ENCODE results near the gene SLC15A3. TPM values are rescaled to one million over a fixed set of nuclear protein-coding genes. Genes with fewer than 3 reads are reported as not detected.

Gene SLC15A3
- total and polyA plus RNA-seq, 7 donors = 7.2 to 14.6 (median 8.2) TPM

- WGBS, 3 donors = 50 to 58% (median 53%) methylated on average over 9 of the region's 9 CpGs
- ATAC-seq = no peak
- Histone ChIP-seq H3K4me1 (no peaks in the 10 kb centered on the region), H3K27me3 (ENCODE audit: insufficient read depth in 3 of 3, low read length in 2 of 3) (no peaks in the 10 kb centered on the region), H3K9me3 (no peaks in the 10 kb centered on the region), H3K4me3 (no peak overlapping the region), H3K36me3 (ENCODE audit: insufficient read depth in 1 of 2, low read depth in 1 of 2) (peaks cover 0 to 9% of the 10 kb centered on the region in 2 donors), H3K27ac (no peak overlapping the region)
- no peak for TF ChIP-seq CTCF (IDR thresholded peaks at IDR 0.05)
- no peak for DNase-seq
- intact Hi-C loops (cut with DNase I) = no loop called here
These were observed 8.9 kb downstream of the SLC15A3 start for GRCh38 chr11:60942970-60943565.

- H3K27ac ChIP-seq = no peak overlapping the region
- 74 to 90% (median 84%) methylated on average over 4 of the region's 4 CpGs for WGBS, 3 donors
- H3K9me3 ChIP-seq = no peaks in the 10 kb centered on the region
- no peaks in the 10 kb centered on the region for H3K4me1 ChIP-seq
- intact Hi-C loops (cut with DNase I) = no loop called here
- no peaks in the 10 kb centered on the region for H3K27me3 ChIP-seq (ENCODE audit: insufficient read depth in 3 of 3, low read length in 2 of 3)
- no peak overlapping the region for H3K4me3 ChIP-seq
- no peak for TF ChIP-seq CTCF (IDR thresholded peaks at IDR 0.05)
- DNase-seq (no peak), ATAC-seq (no peak)
- peaks cover 0 to 9% of the 10 kb centered on the region in 2 donors for H3K36me3 ChIP-seq (ENCODE audit: insufficient read depth in 1 of 2, low read depth in 1 of 2)
These were observed 9.8 kb downstream of the SLC15A3 start for GRCh38 chr11:60942219-60942618.

- H3K36me3 ChIP-seq (ENCODE audit: insufficient read depth in 1 of 2, low read depth in 1 of 2) = peaks cover 0 to 9% of the 10 kb centered on the region in 2 donors
- intact Hi-C loops (cut with DNase I) = no loop called here
- no peak overlapping the region for H3K27ac ChIP-seq
- no peaks in the 10 kb centered on the region for H3K27me3 ChIP-seq (ENCODE audit: insufficient read depth in 3 of 3, low read length in 2 of 3)
- no peak for ATAC-seq
- DNase-seq = no peak
- H3K4me3 ChIP-seq = no peak overlapping the region
- TF ChIP-seq CTCF (IDR thresholded peaks at IDR 0.05) = no peak
- no peaks in the 10 kb centered on the region for H3K9me3 ChIP-seq
- no peaks in the 10 kb centered on the region for H3K4me1 ChIP-seq
- 75 to 81% (median 79%) methylated on average over 6 of the region's 6 CpGs for WGBS, 3 donors
These were observed 10.4 kb downstream of the SLC15A3 start for GRCh38 chr11:60941371-60942119.

- WGBS, 3 donors = 50 to 57% (median 52%) methylated on average over 2 of the region's 2 CpGs
- Histone ChIP-seq H3K4me3 (no peak overlapping the region), H3K9me3 (no peaks in the 10 kb centered on the region), H3K36me3 (ENCODE audit: insufficient read depth in 1 of 2, low read depth in 1 of 2) (peaks cover 0 to 9% of the 10 kb centered on the region in 2 donors), H3K4me1 (no peaks in the 10 kb centered on the region), H3K27ac (no peak overlapping the region), H3K27me3 (ENCODE audit: insufficient read depth in 3 of 3, low read length in 2 of 3) (no peaks in the 10 kb centered on the region)
- no peak for ATAC-seq
- DNase-seq = no peak
- no peak for TF ChIP-seq CTCF (IDR thresholded peaks at IDR 0.05)
- intact Hi-C loops (cut with DNase I) = no loop called here
These were observed 12.1 kb downstream of the SLC15A3 start for GRCh38 chr11:60939855-60940254.
